ENCODE measurements around the gene TRIM66.

TRIM66 gene

GRCh38 chr11:8712506-8712905, 30.0 kb upstream of the TRIM66 start:
- H3K36me3 ChIP-seq (ENCODE audit: insufficient read depth, insufficient read length, low read length), result peaks cover 88% of the 10 kb centered on the region
- H3K4me3 ChIP-seq (ENCODE audit: insufficient read length, low read depth), result no peak overlapping the region
- H3K27me3 ChIP-seq (ENCODE audit: insufficient read depth, insufficient read length), result no peaks in the 10 kb centered on the region
- no peak for DNase-seq (ENCODE audit: low read depth, low spot score)
- H3K4me1 ChIP-seq (ENCODE audit: insufficient read depth, insufficient read length), result peaks cover 14% of the 10 kb centered on the region
- TF ChIP-seq YY1 (IDR thresholded peaks at IDR 0.05; ENCODE audit: insufficient read depth, insufficient read length) (no peak), SUZ12 (IDR thresholded peaks at IDR 0.05; ENCODE audit: extremely low read depth, insufficient read depth, insufficient read length) (no peak), ZNF274 (IDR thresholded peaks at IDR 0.05; ENCODE audit: low read depth, low read length) (no peak)
- no peaks in the 10 kb centered on the region for H3K9me3 ChIP-seq (ENCODE audit: insufficient read depth, low read length)
- no peak overlapping the region for H3K9ac ChIP-seq (ENCODE audit: insufficient read length, low read depth)

GRCh38 chr11:8711895-8712442, 29.5 kb upstream of the TRIM66 start:
- Histone ChIP-seq H3K4me3 (ENCODE audit: insufficient read length, low read depth) (no peak overlapping the region), H3K9ac (ENCODE audit: insufficient read length, low read depth) (no peak overlapping the region), H3K27me3 (ENCODE audit: insufficient read depth, insufficient read length) (no peaks in the 10 kb centered on the region), H3K36me3 (ENCODE audit: insufficient read depth, insufficient read length, low read length) (peaks cover 88% of the 10 kb centered on the region), H3K9me3 (ENCODE audit: insufficient read depth, low read length) (no peaks in the 10 kb centered on the region), H3K4me1 (ENCODE audit: insufficient read depth, insufficient read length) (peaks cover 9% of the 10 kb centered on the region)
- no peak for TF ChIP-seq SUZ12 (IDR thresholded peaks at IDR 0.05; ENCODE audit: extremely low read depth, insufficient read depth, insufficient read length)
- TF ChIP-seq YY1 (IDR thresholded peaks at IDR 0.05; ENCODE audit: insufficient read depth, insufficient read length), result no peak
- TF ChIP-seq ZNF274 (IDR thresholded peaks at IDR 0.05; ENCODE audit: low read depth, low read length), result no peak
- no peak for DNase-seq (ENCODE audit: low read depth, low spot score)

GRCh38 chr11:8709777-8710176, 27.3 kb upstream of the TRIM66 start:
- no peaks in the 10 kb centered on the region for H3K9me3 ChIP-seq (ENCODE audit: insufficient read depth, low read length)
- no peak for DNase-seq (ENCODE audit: low read depth, low spot score)
- peaks cover 8% of the 10 kb centered on the region for H3K4me1 ChIP-seq (ENCODE audit: insufficient read depth, insufficient read length)
- TF ChIP-seq YY1 (IDR thresholded peaks at IDR 0.05; ENCODE audit: insufficient read depth, insufficient read length), result no peak
- no peak for TF ChIP-seq ZNF274 (IDR thresholded peaks at IDR 0.05; ENCODE audit: low read depth, low read length)
- TF ChIP-seq SUZ12 (IDR thresholded peaks at IDR 0.05; ENCODE audit: extremely low read depth, insufficient read depth, insufficient read length), result no peak
- H3K4me3 ChIP-seq (ENCODE audit: insufficient read length, low read depth), result no peak overlapping the region
- peaks cover 85% of the 10 kb centered on the region for H3K36me3 ChIP-seq (ENCODE audit: insufficient read depth, insufficient read length, low read length)
- H3K9ac ChIP-seq (ENCODE audit: insufficient read length, low read depth), result no peak overlapping the region
- no peaks in the 10 kb centered on the region for H3K27me3 ChIP-seq (ENCODE audit: insufficient read depth, insufficient read length)

- TF ChIP-seq YY1 (IDR thresholded peaks at IDR 0.05; ENCODE audit: insufficient read depth, insufficient read length), result no peak
- TF ChIP-seq SUZ12 (IDR thresholded peaks at IDR 0.05; ENCODE audit: extremely low read depth, insufficient read depth, insufficient read length), result no peak
- no peak for TF ChIP-seq ZNF274 (IDR thresholded peaks at IDR 0.05; ENCODE audit: low read depth, low read length)
- H3K4me1 ChIP-seq (ENCODE audit: insufficient read depth, insufficient read length), result peaks cover 9% of the 10 kb centered on the region
- peaks cover 83% of the 10 kb centered on the region for H3K36me3 ChIP-seq (ENCODE audit: insufficient read depth, insufficient read length, low read length)
- H3K27me3 ChIP-seq (ENCODE audit: insufficient read depth, insufficient read length), result no peaks in the 10 kb centered on the region
- no peak for DNase-seq (ENCODE audit: low read depth, low spot score)
- no peaks in the 10 kb centered on the region for H3K9me3 ChIP-seq (ENCODE audit: insufficient read depth, low read length)
- no peak overlapping the region for H3K4me3 ChIP-seq (ENCODE audit: insufficient read length, low read depth)
- H3K9ac ChIP-seq (ENCODE audit: insufficient read length, low read depth), result no peak overlapping the region
Measured at GRCh38 chr11:8709002-8709672, 26.7 kb upstream of the TRIM66 start.

GRCh38 chr11:8707541-8708191, 25.2 kb upstream of the TRIM66 start:
- no peak overlapping the region for H3K9ac ChIP-seq (ENCODE audit: insufficient read length, low read depth)

GRCh38 chr11:8706673-8707432, 24.4 kb upstream of the TRIM66 start:
- peaks cover 17% of the 10 kb centered on the region for H3K4me1 ChIP-seq (ENCODE audit: insufficient read depth, insufficient read length)
- H3K36me3 ChIP-seq (ENCODE audit: insufficient read depth, insufficient read length, low read length), result peaks cover 83% of the 10 kb centered on the region
- H3K27me3 ChIP-seq (ENCODE audit: insufficient read depth, insufficient read length), result no peaks in the 10 kb centered on the region
- no peak for DNase-seq (ENCODE audit: low read depth, low spot score)
- H3K9ac ChIP-seq (ENCODE audit: insufficient read length, low read depth), result no peak overlapping the region
- no peak overlapping the region for H3K4me3 ChIP-seq (ENCODE audit: insufficient read length, low read depth)
- no peaks in the 10 kb centered on the region for H3K9me3 ChIP-seq (ENCODE audit: insufficient read depth, low read length)
- TF ChIP-seq YY1 (IDR thresholded peaks at IDR 0.05; ENCODE audit: insufficient read depth, insufficient read length), result no peak
- TF ChIP-seq ZNF274 (IDR thresholded peaks at IDR 0.05; ENCODE audit: low read depth, low read length), result no peak
- TF ChIP-seq SUZ12 (IDR thresholded peaks at IDR 0.05; ENCODE audit: extremely low read depth, insufficient read depth, insufficient read length), result no peak

More at GRCh38 chr11:8707541-8708191, 25.2 kb upstream of the TRIM66 start:
- DNase-seq (ENCODE audit: low read depth, low spot score), result no peak
- H3K36me3 ChIP-seq (ENCODE audit: insufficient read depth, insufficient read length, low read length), result peaks cover 85% of the 10 kb centered on the region
- H3K27me3 ChIP-seq (ENCODE audit: insufficient read depth, insufficient read length), result no peaks in the 10 kb centered on the region
- no peaks in the 10 kb centered on the region for H3K9me3 ChIP-seq (ENCODE audit: insufficient read depth, low read length)
- peaks cover 13% of the 10 kb centered on the region for H3K4me1 ChIP-seq (ENCODE audit: insufficient read depth, insufficient read length)
- TF ChIP-seq SUZ12 (IDR thresholded peaks at IDR 0.05; ENCODE audit: extremely low read depth, insufficient read depth, insufficient read length) (no peak), ZNF274 (IDR thresholded peaks at IDR 0.05; ENCODE audit: low read depth, low read length) (no peak), YY1 (IDR thresholded peaks at IDR 0.05; ENCODE audit: insufficient read depth, insufficient read length) (no peak)
- no peak overlapping the region for H3K4me3 ChIP-seq (ENCODE audit: insufficient read length, low read depth)
